Subcutaneous abdominal adipose tissue (tissue), 5 donors: ENCODE data around the gene TRAP1.

ENCODE experiments used
- H3K27ac ChIP-seq: one replicate; pipeline ENCODE4 v1.7.0; 2013; ENCODE audit warnings: low read depth, mild to moderate bottlenecking, inconsistent platforms, low read length, moderate library complexity
- H3K27me3 ChIP-seq, 5 donors: one replicate each; pipeline ENCODE4 v1.7.0; 2013; ENCODE audit warnings: low read length in 5 of 5, inconsistent platforms in 1 of 5; ENCODE audit not compliant: control insufficient read depth in 5 of 5, insufficient read depth in 4 of 5
- H3K36me3 ChIP-seq, 5 donors: one replicate each; pipeline ENCODE4 v1.7.0; 2013; ENCODE audit warnings: low read length in 5 of 5; ENCODE audit not compliant: control insufficient read depth in 5 of 5, insufficient read depth in 5 of 5
- H3K4me1 ChIP-seq, 5 donors: one replicate each; pipeline ENCODE4 v1.7.0; 2013; ENCODE audit warnings: low read length in 5 of 5, mild to moderate bottlenecking in 3 of 5, moderate library complexity in 1 of 5; ENCODE audit not compliant: control insufficient read depth in 5 of 5, insufficient read depth in 5 of 5
- H3K4me3 ChIP-seq, 5 donors: one replicate each; pipeline ENCODE4 v1.7.0; 2013; ENCODE audit warnings: low read length in 5 of 5, low read depth in 1 of 5
- H3K9ac ChIP-seq, 5 donors: one replicate each; pipeline ENCODE4 v1.7.0; 2013; ENCODE audit warnings: low read length in 5 of 5, mild to moderate bottlenecking in 4 of 5, moderate library complexity in 3 of 5
- H3K9me3 ChIP-seq, 5 donors: one replicate each; pipeline ENCODE4 v1.7.0; 2013; ENCODE audit warnings: low read length in 5 of 5; ENCODE audit not compliant: control insufficient read depth in 5 of 5
- donor health status: healthy.
- donor health status: healthy.
- donor health status: healthy.
- donor health status: healthy.
- donor health status: healthy.

Gene TRAP1

DNA sequence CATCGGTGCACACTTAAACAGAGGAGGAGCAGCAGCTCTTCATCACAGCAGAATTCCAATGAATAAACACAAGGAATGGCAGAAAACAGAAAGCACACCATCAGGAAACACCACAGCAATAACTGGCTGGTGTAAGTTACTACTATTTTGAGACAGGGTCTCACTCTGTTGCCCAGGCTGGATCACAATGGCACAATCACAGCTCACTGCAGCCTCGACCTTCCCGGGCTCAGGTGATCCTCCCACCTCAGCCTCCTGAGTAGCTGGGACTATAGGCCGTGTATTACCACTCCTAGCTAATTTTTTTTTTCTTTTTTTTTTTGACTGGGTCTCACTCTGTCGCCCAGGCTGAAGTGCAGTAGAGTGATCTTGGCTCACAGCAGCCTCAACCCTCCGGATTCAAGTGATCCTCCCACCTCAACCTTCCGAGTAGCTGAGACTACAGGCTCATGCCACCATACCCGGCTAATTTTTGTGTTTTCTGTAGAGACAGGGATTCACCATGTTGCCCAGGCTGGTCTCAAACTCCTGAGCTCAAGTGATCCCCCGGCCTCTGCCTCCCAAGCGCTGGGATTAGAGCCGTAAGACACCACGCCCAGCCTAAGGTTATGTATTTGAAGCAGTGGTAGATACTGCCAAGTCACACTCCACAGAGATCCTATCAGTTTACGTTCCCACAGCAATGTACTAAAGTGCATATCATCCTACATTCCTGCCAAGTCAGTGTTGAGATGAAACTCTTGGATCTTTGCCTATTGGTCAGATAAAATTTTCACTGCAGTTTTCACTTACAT lies 20.7 kb downstream of the TRAP1 start:
- Histone ChIP-seq H3K36me3 (peaks cover 0 to 8% (median 0%) of the 10 kb centered on the region in 5 donors), H3K27ac (no peak overlapping the region), H3K9ac (peak overlapping the region in 1 of 5 donors; percentile 20), H3K4me1 (peaks cover 0 to 11% (median 4%) of the 10 kb centered on the region in 5 donors), H3K4me3 (no peak overlapping the region), H3K27me3 (no peaks in the 10 kb centered on the region), H3K9me3 (no peaks in the 10 kb centered on the region)

DNA sequence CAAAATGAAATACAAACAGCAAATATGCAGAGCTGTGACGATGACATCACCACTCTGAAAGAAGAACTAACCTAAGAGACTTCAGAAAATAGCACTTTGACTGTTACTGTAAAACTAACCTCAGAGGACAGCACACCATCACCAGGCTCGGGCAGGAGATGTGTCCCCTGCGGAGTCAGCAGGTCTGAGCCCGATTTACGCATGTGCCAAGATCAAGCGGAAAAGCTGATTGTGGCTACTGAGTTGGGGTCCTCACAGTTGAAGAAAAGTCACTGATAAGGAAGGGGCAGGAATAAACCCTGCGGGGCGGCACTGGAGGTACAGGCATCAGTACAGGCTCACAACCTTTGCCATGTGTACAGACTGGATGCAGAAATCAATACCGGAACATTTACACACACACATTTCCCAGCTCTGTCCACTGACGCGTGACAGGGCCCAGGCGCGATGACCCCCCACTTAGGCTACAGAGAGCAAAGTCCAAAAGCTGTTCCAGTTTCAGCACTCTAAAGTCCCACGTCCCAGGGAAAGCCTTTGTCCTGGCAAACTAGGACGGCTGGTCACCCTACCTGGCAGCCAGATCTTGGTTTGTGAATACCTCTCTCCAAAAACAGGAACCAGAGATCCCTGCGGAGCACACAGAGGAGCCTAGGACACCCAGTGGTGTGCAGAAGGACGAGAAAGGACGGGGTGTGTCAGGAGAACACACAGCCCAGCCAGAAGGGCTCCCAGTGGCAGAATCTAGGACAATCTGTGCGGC lies 21.5 kb downstream of the TRAP1 start:
- H3K4me3 ChIP-seq: no peak overlapping the region
- peak overlapping the region in 1 of 5 donors; percentile 20 for H3K9ac ChIP-seq
- peaks cover 0 to 8% (median 0%) of the 10 kb centered on the region in 5 donors for H3K36me3 ChIP-seq
- no peak overlapping the region for H3K27ac ChIP-seq
- H3K4me1 ChIP-seq: peaks cover 0 to 18% (median 11%) of the 10 kb centered on the region in 5 donors
- H3K9me3 ChIP-seq: no peaks in the 10 kb centered on the region
- H3K27me3 ChIP-seq: no peaks in the 10 kb centered on the region

DNA sequence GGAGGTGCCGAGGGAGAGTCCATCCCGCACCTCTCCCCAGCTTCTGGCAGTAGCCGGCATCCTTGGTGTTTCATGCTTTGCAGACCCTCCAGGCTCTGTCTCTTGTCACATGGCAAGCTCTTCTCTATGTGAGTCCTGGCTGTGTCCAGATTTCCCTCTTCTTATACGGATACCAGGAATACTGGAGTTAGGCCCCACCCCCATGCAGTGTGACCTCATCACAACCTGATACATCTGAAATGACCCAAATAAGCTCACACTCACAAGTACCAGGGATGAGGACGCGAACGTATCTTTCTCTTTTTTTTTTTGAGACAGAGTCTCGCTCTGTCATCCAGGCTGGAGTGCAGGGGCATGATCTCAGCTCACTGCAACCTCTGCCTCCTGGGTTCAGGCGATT lies 23.3 kb downstream of the TRAP1 start:
- Histone ChIP-seq H3K4me1 (peaks cover 0 to 29% (median 21%) of the 10 kb centered on the region in 5 donors), H3K36me3 (peaks cover 0 to 8% (median 0%) of the 10 kb centered on the region in 5 donors), H3K9ac (no peak overlapping the region), H3K4me3 (no peak overlapping the region), H3K27ac (no peak overlapping the region), H3K9me3 (no peaks in the 10 kb centered on the region), H3K27me3 (no peaks in the 10 kb centered on the region)

- H3K4me3 ChIP-seq: no peak overlapping the region
- no peaks in the 10 kb centered on the region for H3K9me3 ChIP-seq
- peaks cover 0 to 30% (median 25%) of the 10 kb centered on the region in 5 donors for H3K4me1 ChIP-seq
- H3K27me3 ChIP-seq: no peaks in the 10 kb centered on the region
- no peak overlapping the region for H3K9ac ChIP-seq
- H3K36me3 ChIP-seq: peaks cover 0 to 19% (median 7%) of the 10 kb centered on the region in 5 donors
- no peak overlapping the region for H3K27ac ChIP-seq
These were observed 25.6 kb downstream of the TRAP1 start for GRCh38 chr16:3691761-3692160.

DNA sequence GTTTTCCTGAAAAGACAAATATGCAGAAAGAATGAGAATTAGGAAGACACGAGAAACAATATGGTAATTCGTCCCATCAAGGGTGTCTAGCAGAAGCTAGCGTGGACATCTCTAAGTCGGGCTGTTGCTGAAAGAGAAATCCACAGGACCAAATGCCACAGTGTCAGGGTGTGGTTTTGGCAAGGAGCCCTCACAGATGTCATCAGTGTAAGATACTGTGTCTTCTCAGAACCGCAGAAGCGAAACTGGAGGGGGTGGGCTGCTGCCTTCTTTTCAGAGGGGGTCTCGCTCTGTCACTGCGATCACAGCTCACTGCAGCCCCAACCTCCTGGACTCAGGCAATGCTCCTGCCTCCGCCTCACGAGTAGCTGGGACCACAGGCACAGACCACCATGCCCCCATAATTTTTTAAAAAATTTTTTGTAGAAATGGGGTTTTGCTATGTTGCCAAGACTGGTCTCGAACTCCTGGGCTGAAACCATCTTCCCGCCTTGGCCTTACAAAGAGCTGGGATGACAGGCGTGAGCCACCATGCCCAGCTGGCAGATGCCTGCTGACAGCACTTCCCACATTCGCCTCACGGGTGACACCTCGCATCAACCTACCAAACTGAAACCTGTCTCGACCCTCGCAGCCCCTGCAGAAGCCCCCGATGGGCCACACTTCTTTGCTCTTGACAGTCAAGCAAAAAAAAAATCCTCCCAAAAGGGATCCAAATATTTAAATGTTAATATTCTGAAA lies 26.2 kb downstream of the TRAP1 start:
- no peaks in the 10 kb centered on the region for H3K27me3 ChIP-seq
- peak overlapping the region; percentile 65 to 88 (median 68) for H3K4me3 ChIP-seq
- peaks cover 0 to 22% (median 11%) of the 10 kb centered on the region in 5 donors for H3K36me3 ChIP-seq
- no peak overlapping the region for H3K27ac ChIP-seq
- peaks cover 0 to 29% (median 21%) of the 10 kb centered on the region in 5 donors for H3K4me1 ChIP-seq
- peak overlapping the region in 2 of 5 donors; percentile 60 to 66 for H3K9ac ChIP-seq
- no peaks in the 10 kb centered on the region for H3K9me3 ChIP-seq

- H3K9me3 ChIP-seq: no peaks in the 10 kb centered on the region
- peaks cover 0 to 26% (median 21%) of the 10 kb centered on the region in 5 donors for H3K4me1 ChIP-seq
- no peak overlapping the region for H3K27ac ChIP-seq
- no peaks in the 10 kb centered on the region for H3K27me3 ChIP-seq
- H3K9ac ChIP-seq: peak overlapping the region in 4 of 5 donors; percentile 12 to 66 (median 56)
- peaks cover 0 to 28% (median 17%) of the 10 kb centered on the region in 5 donors for H3K36me3 ChIP-seq
- H3K4me3 ChIP-seq: peak overlapping the region; percentile 65 to 88 (median 68)
These were observed 26.8 kb downstream of the TRAP1 start for GRCh38 chr16:3690470-3690928.

DNA sequence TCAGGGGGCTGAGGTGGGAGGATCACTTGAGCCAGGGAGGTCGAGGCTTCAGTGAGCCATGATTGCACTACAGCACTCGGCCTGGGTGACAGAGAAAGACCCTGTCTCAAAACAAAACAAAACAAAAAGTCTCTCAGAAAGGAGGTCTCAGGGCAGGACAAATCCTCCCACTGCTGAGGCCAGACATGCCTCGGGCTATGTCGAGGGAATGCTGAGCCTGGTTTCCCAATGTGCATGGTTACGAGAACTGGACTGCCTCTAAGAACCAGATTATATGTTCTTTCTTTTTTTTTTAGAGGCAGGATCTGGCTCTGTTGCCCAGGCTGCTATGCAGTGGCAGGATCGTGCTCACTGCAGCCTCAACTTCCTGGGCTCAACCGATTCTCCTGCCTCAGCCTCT lies 27.6 kb downstream of the TRAP1 start:
- no peaks in the 10 kb centered on the region for H3K27me3 ChIP-seq
- H3K36me3 ChIP-seq: peaks cover 0 to 31% (median 25%) of the 10 kb centered on the region in 5 donors
- no peaks in the 10 kb centered on the region for H3K9me3 ChIP-seq
- H3K9ac ChIP-seq: no peak overlapping the region
- H3K4me3 ChIP-seq: no peak overlapping the region
- peaks cover 0 to 26% (median 21%) of the 10 kb centered on the region in 5 donors for H3K4me1 ChIP-seq
- H3K27ac ChIP-seq: no peak overlapping the region

DNA sequence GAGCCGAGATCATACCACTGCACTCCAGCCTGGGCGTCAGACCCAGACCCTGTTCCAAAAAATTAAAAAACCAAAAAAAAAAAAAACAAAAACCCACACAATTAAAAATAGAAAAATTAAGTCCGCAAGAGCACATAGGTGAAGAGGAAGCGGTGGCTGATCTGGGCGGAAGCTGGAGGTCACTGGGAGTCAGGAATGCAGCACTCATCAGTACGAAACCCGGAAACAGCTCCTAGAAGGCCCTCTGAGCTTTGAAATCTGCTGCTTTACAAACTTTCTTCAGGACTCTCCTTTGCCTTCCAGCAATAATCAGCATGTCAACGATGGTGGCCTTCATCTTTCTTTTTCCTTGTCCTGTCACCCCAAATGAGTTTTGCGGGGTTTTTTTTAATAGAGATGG lies 29.5 kb downstream of the TRAP1 start:
- no peak overlapping the region for H3K27ac ChIP-seq
- peaks cover 0 to 34% (median 28%) of the 10 kb centered on the region in 5 donors for H3K36me3 ChIP-seq
- no peaks in the 10 kb centered on the region for H3K9me3 ChIP-seq
- peaks cover 0 to 26% (median 21%) of the 10 kb centered on the region in 5 donors for H3K4me1 ChIP-seq
- H3K4me3 ChIP-seq: no peak overlapping the region
- H3K27me3 ChIP-seq: no peaks in the 10 kb centered on the region
- no peak overlapping the region for H3K9ac ChIP-seq

- H3K27ac ChIP-seq: no peak overlapping the region
- H3K36me3 ChIP-seq: peaks cover 0 to 39% (median 28%) of the 10 kb centered on the region in 5 donors
- no peak overlapping the region for H3K9ac ChIP-seq
- H3K4me3 ChIP-seq: no peak overlapping the region
- H3K4me1 ChIP-seq: peaks cover 0 to 26% (median 21%) of the 10 kb centered on the region in 5 donors
- no peaks in the 10 kb centered on the region for H3K27me3 ChIP-seq
- no peaks in the 10 kb centered on the region for H3K9me3 ChIP-seq
These were observed 30.3 kb downstream of the TRAP1 start for GRCh38 chr16:3687021-3687420.
